Cerebellar nuclear complex (tissue), 1 donor: Measurements from ENCODE around the gene DLGAP4.
A peak's percentile ranks its signal among the peaks of the same experiment; 100 is the strongest.
"Not testable (repeated sequence)": the region's sequence is repeated elsewhere in the genome, so short reads cannot be mapped to it uniquely, and the experiment has no call there.

Experiments used
- DNase-seq, 2 experiments: peaks; one replicate each; lab custom pipeline; 2025; lab: John Stamatoyannopoulos, UW

Gene DLGAP4

GRCh38 chr20:36499723-36500501 is 193.8 kb downstream of the DLGAP4 start:
- DNase-seq, result no peak

GRCh38 chr20:36501367-36502006 is 195.3 kb downstream of the DLGAP4 start:
- no peak for DNase-seq

- no peak for DNase-seq
These were observed 198.2 kb downstream of the DLGAP4 start for GRCh38 chr20:36504295-36504694.

GRCh38 chr20:36506253-36506652 is 200.1 kb downstream of the DLGAP4 start:
- DNase-seq, result no peak

- DNase-seq, result no peak
These were observed 201.6 kb downstream of the DLGAP4 start for GRCh38 chr20:36507746-36508145.

- no peak for DNase-seq
These were observed 213.0 kb downstream of the DLGAP4 start for GRCh38 chr20:36519012-36519719.

- DNase-seq, result no peak
These were observed 213.8 kb downstream of the DLGAP4 start for GRCh38 chr20:36519944-36520343.

- DNase-seq, result no peak
These were observed 215.4 kb downstream of the DLGAP4 start for GRCh38 chr20:36521526-36521925.

GRCh38 chr20:36522412-36522811 is 216.3 kb downstream of the DLGAP4 start:
- DNase-seq, result not testable (repeated sequence)

GRCh38 chr20:36523341-36523740 is 217.2 kb downstream of the DLGAP4 start:
- DNase-seq, result no peak

GRCh38 chr20:36525620-36526365 is 219.7 kb downstream of the DLGAP4 start:
- DNase-seq, result no peak

- DNase-seq, result peak in 1 of 2 experiments; percentile 41
These were observed 220.4 kb downstream of the DLGAP4 start for GRCh38 chr20:36526521-36527011.

- no peak for DNase-seq
These were observed 221.4 kb downstream of the DLGAP4 start for GRCh38 chr20:36527331-36528125.

- DNase-seq, result no peak
These were observed 222.2 kb downstream of the DLGAP4 start for GRCh38 chr20:36528176-36528874.

GRCh38 chr20:36528875-36529417 is 222.8 kb downstream of the DLGAP4 start:
- no peak for DNase-seq

- DNase-seq, result no peak
These were observed 226.2 kb downstream of the DLGAP4 start for GRCh38 chr20:36532388-36532787.

- DNase-seq, result no peak
These were observed 226.7 kb downstream of the DLGAP4 start for GRCh38 chr20:36532822-36533221.

GRCh38 chr20:36538026-36538722 is 232.0 kb downstream of the DLGAP4 start:
- no peak for DNase-seq

GRCh38 chr20:36540551-36541211 is 234.5 kb downstream of the DLGAP4 start:
- DNase-seq, result no peak
